ENCODE results near the gene RBFOX2. TPM values are rescaled to one million over a fixed set of nuclear protein-coding genes. Genes with fewer than 3 reads are reported as not detected.
"Not testable (repeated sequence)": the region's sequence is repeated elsewhere in the genome, so short reads cannot be mapped to it uniquely, and the experiment has no call there.

The RBFOX2 gene
- total RNA-seq, 1 donor from 2014 or later = 126 TPM

GRCh38 chr22:35812600-35812999 lies 216.0 kb downstream of the RBFOX2 start:
- no peak overlapping the region for H3K27ac Mint-ChIP-seq (ENCODE audit: unreplicated experiment)
- no peaks in the 10 kb centered on the region for H3K4me1 Mint-ChIP-seq
- TF ChIP-seq, protein P1, sequence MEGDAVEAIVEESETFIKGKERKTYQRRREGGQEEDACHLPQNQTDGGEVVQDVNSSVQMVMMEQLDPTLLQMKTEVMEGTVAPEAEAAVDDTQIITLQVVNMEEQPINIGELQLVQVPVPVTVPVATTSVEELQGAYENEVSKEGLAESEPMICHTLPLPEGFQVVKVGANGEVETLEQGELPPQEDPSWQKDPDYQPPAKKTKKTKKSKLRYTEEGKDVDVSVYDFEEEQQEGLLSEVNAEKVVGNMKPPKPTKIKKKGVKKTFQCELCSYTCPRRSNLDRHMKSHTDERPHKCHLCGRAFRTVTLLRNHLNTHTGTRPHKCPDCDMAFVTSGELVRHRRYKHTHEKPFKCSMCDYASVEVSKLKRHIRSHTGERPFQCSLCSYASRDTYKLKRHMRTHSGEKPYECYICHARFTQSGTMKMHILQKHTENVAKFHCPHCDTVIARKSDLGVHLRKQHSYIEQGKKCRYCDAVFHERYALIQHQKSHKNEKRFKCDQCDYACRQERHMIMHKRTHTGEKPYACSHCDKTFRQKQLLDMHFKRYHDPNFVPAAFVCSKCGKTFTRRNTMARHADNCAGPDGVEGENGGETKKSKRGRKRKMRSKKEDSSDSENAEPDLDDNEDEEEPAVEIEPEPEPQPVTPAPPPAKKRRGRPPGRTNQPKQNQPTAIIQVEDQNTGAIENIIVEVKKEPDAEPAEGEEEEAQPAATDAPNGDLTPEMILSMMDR (conservative IDR thresholded peaks at IDR 0.05) = no peak
- peaks cover 11% of the 10 kb centered on the region for H3K36me3 Mint-ChIP-seq (ENCODE audit: low read depth)
- no peaks in the 10 kb centered on the region for H3K27me3 Mint-ChIP-seq (ENCODE audit: low read depth)
- H3K9me3 Mint-ChIP-seq = peaks cover 2% of the 10 kb centered on the region
- no peak overlapping the region for H3K4me3 Mint-ChIP-seq
- no peak for DNase-seq (ENCODE audit: low read depth, low spot score)

DNA sequence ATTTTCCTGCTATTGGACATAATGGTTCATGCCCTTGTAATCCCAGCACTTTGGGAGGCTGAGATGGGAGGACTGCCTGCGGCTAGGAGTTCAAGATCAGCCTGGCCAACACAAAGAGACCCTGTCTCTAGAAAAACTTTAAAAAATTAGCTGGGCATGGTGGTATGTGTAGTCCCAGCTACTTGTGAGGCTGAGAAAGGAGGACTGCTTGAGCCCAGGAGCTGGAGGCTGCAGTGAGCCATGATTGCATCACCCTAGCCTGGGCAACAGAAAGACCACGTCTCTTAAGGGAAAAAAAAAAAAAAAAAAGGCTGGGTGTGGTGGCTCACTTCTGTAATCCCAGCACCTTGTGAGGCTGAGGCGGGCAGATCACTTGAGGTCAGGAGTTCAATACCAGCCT lies 217.0 kb downstream of the RBFOX2 start:
- Mint-ChIP-seq H3K9me3 (peaks cover 2% of the 10 kb centered on the region), H3K27ac (ENCODE audit: unreplicated experiment) (no peak overlapping the region), H3K36me3 (ENCODE audit: low read depth) (peaks cover 11% of the 10 kb centered on the region), H3K4me3 (no peak overlapping the region), H3K27me3 (ENCODE audit: low read depth) (no peaks in the 10 kb centered on the region), H3K4me1 (no peaks in the 10 kb centered on the region)
- TF ChIP-seq, protein P1 (conservative IDR thresholded peaks at IDR 0.05) = no peak
- DNase-seq (ENCODE audit: low read depth, low spot score) = no peak

- no peaks in the 10 kb centered on the region for H3K4me1 Mint-ChIP-seq
- TF ChIP-seq, protein P1 (conservative IDR thresholded peaks at IDR 0.05) = no peak
- no peaks in the 10 kb centered on the region for H3K27me3 Mint-ChIP-seq (ENCODE audit: low read depth)
- no peak overlapping the region for H3K4me3 Mint-ChIP-seq
- H3K27ac Mint-ChIP-seq (ENCODE audit: unreplicated experiment) = no peak overlapping the region
- H3K36me3 Mint-ChIP-seq (ENCODE audit: low read depth) = peaks cover 16% of the 10 kb centered on the region
- H3K9me3 Mint-ChIP-seq = peaks cover 2% of the 10 kb centered on the region
- DNase-seq (ENCODE audit: low read depth, low spot score) = no peak
These were observed 218.8 kb downstream of the RBFOX2 start for GRCh38 chr22:35809816-35810215.

DNA sequence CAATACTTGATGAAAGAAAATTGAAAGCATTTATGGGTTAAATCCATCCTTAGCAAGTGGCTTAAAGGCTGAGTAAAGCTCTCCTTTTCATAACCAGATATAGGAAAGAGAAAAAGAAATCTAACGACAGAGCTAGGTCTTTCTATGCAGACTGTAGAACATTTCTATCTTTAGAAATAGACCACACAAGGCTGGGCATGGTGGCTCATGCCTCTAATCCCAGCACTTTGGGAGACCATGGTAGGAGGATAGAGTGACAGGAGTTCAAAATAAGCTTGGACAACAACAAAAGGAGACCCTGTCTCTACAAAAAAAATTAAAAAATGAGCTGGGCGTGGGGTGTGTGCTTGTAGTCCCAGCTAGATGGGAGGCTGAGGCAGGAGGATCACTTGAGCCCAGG lies 220.2 kb downstream of the RBFOX2 start:
- H3K9me3 Mint-ChIP-seq = peaks cover 2% of the 10 kb centered on the region
- H3K4me3 Mint-ChIP-seq = no peak overlapping the region
- DNase-seq (ENCODE audit: low read depth, low spot score) = no peak
- no peaks in the 10 kb centered on the region for H3K27me3 Mint-ChIP-seq (ENCODE audit: low read depth)
- H3K4me1 Mint-ChIP-seq = peaks cover 5% of the 10 kb centered on the region
- H3K27ac Mint-ChIP-seq (ENCODE audit: unreplicated experiment) = no peak overlapping the region
- H3K36me3 Mint-ChIP-seq (ENCODE audit: low read depth) = peaks cover 24% of the 10 kb centered on the region
- TF ChIP-seq, protein P1 (conservative IDR thresholded peaks at IDR 0.05) = no peak

GRCh38 chr22:35806668-35807067 lies 222.0 kb downstream of the RBFOX2 start:
- H3K4me3 Mint-ChIP-seq; H3K4me1 Mint-ChIP-seq; H3K27ac Mint-ChIP-seq (ENCODE audit: unreplicated experiment); H3K9me3 Mint-ChIP-seq; H3K27me3 Mint-ChIP-seq (ENCODE audit: low read depth); DNase-seq (ENCODE audit: low read depth, low spot score): not testable (repeated sequence)
- peaks cover 22% of the 10 kb centered on the region for H3K36me3 Mint-ChIP-seq (ENCODE audit: low read depth)

DNA sequence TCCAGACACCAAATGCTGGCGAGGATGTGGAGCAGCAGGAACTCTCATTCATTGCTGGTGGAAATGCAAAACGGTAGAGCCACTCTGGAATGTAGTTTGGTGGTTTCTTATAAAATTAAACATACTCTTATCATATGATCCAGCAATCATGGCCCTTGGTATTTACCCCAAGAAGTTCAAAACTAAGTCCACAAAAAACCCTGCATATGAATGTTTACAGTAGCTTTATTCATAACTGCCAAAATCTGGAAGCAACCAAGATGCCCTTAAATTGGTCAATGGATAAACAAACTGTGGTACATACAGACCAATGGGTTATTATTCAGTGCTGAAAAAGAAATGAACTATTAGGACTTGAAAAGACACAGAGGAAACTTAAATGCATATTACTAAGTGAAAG lies 223.2 kb downstream of the RBFOX2 start:
- TF ChIP-seq, protein P1 (conservative IDR thresholded peaks at IDR 0.05) = no peak
- no peak overlapping the region for H3K4me3 Mint-ChIP-seq
- no peak overlapping the region for H3K27ac Mint-ChIP-seq (ENCODE audit: unreplicated experiment)
- no peaks in the 10 kb centered on the region for H3K9me3 Mint-ChIP-seq
- H3K27me3 Mint-ChIP-seq (ENCODE audit: low read depth) = no peaks in the 10 kb centered on the region
- H3K4me1 Mint-ChIP-seq = peaks cover 11% of the 10 kb centered on the region
- H3K36me3 Mint-ChIP-seq (ENCODE audit: low read depth) = peaks cover 22% of the 10 kb centered on the region
- no peak for DNase-seq (ENCODE audit: low read depth, low spot score)

Data from neural crest cell (in vitro differentiated cells).